ENCODE measurements around the gene GRK4. TPM values are rescaled to one million over a fixed set of nuclear protein-coding genes. Genes with fewer than 3 reads are reported as not detected.

GRK4 gene
- total and polyA plus RNA-seq, 4 donors: 1.0 to 2.2 (median 1.8) TPM

GRCh38 chr4:2994917-2995316 lies 31.5 kb downstream of the GRK4 start:
- no peak for DNase-seq (ENCODE audit: low spot score)
- H3K27me3 ChIP-seq (ENCODE audit: control insufficient read depth in 4 of 4, insufficient read depth in 4 of 4, low read length in 3 of 4): no peaks in the 10 kb centered on the region
- WGBS: 96% methylated on average over 4 of the region's 4 CpGs

GRCh38 chr4:2995546-2996265 lies 32.3 kb downstream of the GRK4 start:
- TF ChIP-seq ZBTB33 (IDR thresholded peaks at IDR 0.05): no peak
- no peak for TF ChIP-seq FOXA2 (IDR thresholded peaks at IDR 0.05)
- TF ChIP-seq RXRA (IDR thresholded peaks at IDR 0.05): no peak
- no peak for TF ChIP-seq FOXA1 (IDR thresholded peaks at IDR 0.05)
- TF ChIP-seq CTCF (IDR thresholded peaks at IDR 0.05; ENCODE audit: low read depth, low read length, missing input control): no peak
- TF ChIP-seq GABPA (IDR thresholded peaks at IDR 0.05 in 1 of 2, conservative IDR thresholded peaks at IDR 0.05 in 1 of 2): no peak
- no peak for TF ChIP-seq HNF4G (IDR thresholded peaks at IDR 0.05)
- TF ChIP-seq NR2F2 (IDR thresholded peaks at IDR 0.05): no peak
- no peak for TF ChIP-seq SP1 (IDR thresholded peaks at IDR 0.05)
- no peak for TF ChIP-seq ATF3 (IDR thresholded peaks at IDR 0.05)
- TF ChIP-seq JUND (IDR thresholded peaks at IDR 0.05): no peak
- no peak for TF ChIP-seq YY1 (IDR thresholded peaks at IDR 0.05)
- TF ChIP-seq EGR1 (IDR thresholded peaks at IDR 0.05; ENCODE audit: low read depth in 2 of 2): no peak
- no peak for TF ChIP-seq RAD21 (IDR thresholded peaks at IDR 0.05)
- no peak for TF ChIP-seq TAF1 (conservative IDR thresholded peaks at IDR 0.05)
- H3K4me3 ChIP-seq (ENCODE audit: low read depth in 1 of 3, low read length in 3 of 3): no peak overlapping the region
- no peak overlapping the region for H3K27ac ChIP-seq (ENCODE audit: low read depth in 1 of 2, low read length in 2 of 2)
- no peaks in the 10 kb centered on the region for H3K9me3 ChIP-seq (ENCODE audit: control insufficient read depth in 4 of 4, low read length in 3 of 4)
- H3K27me3 ChIP-seq (ENCODE audit: control insufficient read depth in 4 of 4, insufficient read depth in 4 of 4, low read length in 3 of 4): no peaks in the 10 kb centered on the region
- no peak overlapping the region for H3K9ac ChIP-seq (ENCODE audit: low read depth in 1 of 2, low read length in 2 of 2)
- no peaks in the 10 kb centered on the region for H3K36me3 ChIP-seq (ENCODE audit: control insufficient read depth in 4 of 4, insufficient read depth in 3 of 4, low read depth in 1 of 4, low read length in 3 of 4)
- H3K4me1 ChIP-seq (ENCODE audit: control insufficient read depth in 4 of 4, insufficient read depth in 4 of 4, low read length in 3 of 4): no peaks in the 10 kb centered on the region
- DNase-seq (ENCODE audit: low spot score): no peak
- 92% methylated on average over 4 of the region's 4 CpGs for WGBS

More at GRCh38 chr4:2994917-2995316, 31.5 kb downstream of the GRK4 start:
- Histone ChIP-seq H3K9me3 (ENCODE audit: control insufficient read depth in 4 of 4, low read length in 3 of 4) (no peaks in the 10 kb centered on the region), H3K4me3 (ENCODE audit: low read depth in 1 of 3, low read length in 3 of 3) (no peak overlapping the region), H3K9ac (ENCODE audit: low read depth in 1 of 2, low read length in 2 of 2) (no peak overlapping the region), H3K4me1 (ENCODE audit: control insufficient read depth in 4 of 4, insufficient read depth in 4 of 4, low read length in 3 of 4) (no peaks in the 10 kb centered on the region), H3K27ac (ENCODE audit: low read depth in 1 of 2, low read length in 2 of 2) (no peak overlapping the region), H3K36me3 (ENCODE audit: control insufficient read depth in 4 of 4, insufficient read depth in 3 of 4, low read depth in 1 of 4, low read length in 3 of 4) (no peaks in the 10 kb centered on the region)
- TF ChIP-seq GABPA (IDR thresholded peaks at IDR 0.05 in 1 of 2, conservative IDR thresholded peaks at IDR 0.05 in 1 of 2) (no peak), HNF4A (conservative IDR thresholded peaks at IDR 0.05) (no peak), JUND (IDR thresholded peaks at IDR 0.05) (no peak)

Data from liver (tissue), 9 donors.